Body of pancreas (tissue), 4 donors: ENCODE measurements around the gene MRPS7. TPM values are rescaled to one million over a fixed set of nuclear protein-coding genes. Genes with fewer than 3 reads are reported as not detected.

Experiments used
- ATAC-seq: fragments of 150-250 bp; one replicate; pipeline ENCODE4 v1.9.1; 2016
- DNase-seq, 4 donors: peaks; one replicate each; pipeline ENCODE4 v3.0.0-alpha.2; 2019
- H3K27ac ChIP-seq, 4 donors: fragments of 200-600 bp; sonication (generic); 1 replicate in 3 of 4; 2 replicates in 1 of 4; pipeline versions ENCODE4 v1.5.1 to v1.6.1; 2016 to 2019; ENCODE audit warnings: mild to moderate bottlenecking in 1 of 4, mixed read lengths in 1 of 4, moderate library complexity in 1 of 4
- H3K27me3 ChIP-seq, 2 donors: fragments of 200-600 bp; sonication (generic); one replicate each; pipeline ENCODE4 v1.6.0; 2016; ENCODE audit warnings: mild to moderate bottlenecking in 1 of 2
- H3K36me3 ChIP-seq, 2 donors: fragments of 200-600 bp; sonication (generic); replicated peaks in 1 of 2; 2 replicates each; pipeline ENCODE4 v1.5.1; 2016; ENCODE audit warnings: low read depth in 2 of 2; ENCODE audit not compliant: insufficient read depth in 1 of 2
- H3K4me1 ChIP-seq: fragments of 200-600 bp; sonication (generic); one replicate; pipeline ENCODE4 v1.6.0; 2016
- H3K4me3 ChIP-seq, 2 donors: fragments of 200-600 bp; sonication (generic); 1 replicate in 1 of 2; 2 replicates in 1 of 2; pipeline ENCODE4 v1.5.1; 2016 to 2019
- H3K9me3 ChIP-seq, 3 donors: fragments of 200-600 bp; sonication (generic); 1 replicate in 2 of 3; 2 replicates in 1 of 3; pipeline ENCODE4 v1.5.1; 2016
- CTCF ChIP-seq, 7 experiments: fragments of 450-650 bp in 4 of 7; fragments of 200-600 bp in 3 of 7; sonication (generic) in 3 of 7; IDR thresholded peaks; one replicate each; pipeline ENCODE4 v1.5.1; 2016 to 2019; ENCODE audit warnings: antibody characterized with exemption in 7 of 7
- POLR2A ChIP-seq, 3 donors: fragments of 450-650 bp; IDR thresholded peaks; one replicate each; pipeline ENCODE4 v1.6.1; 2016; ENCODE audit warnings: antibody characterized with exemption in 3 of 3, mild to moderate bottlenecking in 2 of 3
- WGBS, 2 donors: methylation state at CpG; one replicate each; pipeline ENCODE4 v1.1.5; 2017; 5-methylcytosine and 5-hydroxymethylcytosine counted together
- intact Hi-C: fragments of 100-400 bp; cut with DNase I; formaldehyde crosslinking; loops from one replicate; pipeline ENCODE4 v1.15.1; 2023
- total RNA-seq, 2 donors: library from RNA; depleted of rRNA; stranded (reverse); fragments of >200 nt; gene quantifications; one replicate each; pipeline ENCODE4 v1.1.0, GENCODE V29; 2016

MRPS7 gene
- total RNA-seq, 2 donors from 2014 or later: 13.7 to 25.4 TPM

GRCh38 chr17:75270218-75270965 lies 8.7 kb downstream of the MRPS7 start:
- ATAC-seq (peak; percentile 63), DNase-seq (peak; percentile 71 to 84 (median 82))
- TF ChIP-seq POLR2A (IDR thresholded peaks at IDR 0.05) (peak; percentile 8 to 82 (median 79)), CTCF (IDR thresholded peaks at IDR 0.05) (peak in 4 of 7 experiments; percentile 22 to 49 (median 36))
- peak overlapping the region; percentile 42 to 90 for H3K4me3 ChIP-seq
- peaks cover 26% of the 10 kb centered on the region for H3K4me1 ChIP-seq
- peak overlapping the region; percentile 84 to 97 (median 96) for H3K27ac ChIP-seq
- 0 to 1% methylated on average over 16 to 44 of the region's 47 CpGs for WGBS, 2 donors
- intact Hi-C loops: no loop called here
- H3K9me3 ChIP-seq: no peaks in the 10 kb centered on the region
- H3K27me3 ChIP-seq: no peaks in the 10 kb centered on the region
- H3K36me3 ChIP-seq: no peaks in the 10 kb centered on the region

DNA sequence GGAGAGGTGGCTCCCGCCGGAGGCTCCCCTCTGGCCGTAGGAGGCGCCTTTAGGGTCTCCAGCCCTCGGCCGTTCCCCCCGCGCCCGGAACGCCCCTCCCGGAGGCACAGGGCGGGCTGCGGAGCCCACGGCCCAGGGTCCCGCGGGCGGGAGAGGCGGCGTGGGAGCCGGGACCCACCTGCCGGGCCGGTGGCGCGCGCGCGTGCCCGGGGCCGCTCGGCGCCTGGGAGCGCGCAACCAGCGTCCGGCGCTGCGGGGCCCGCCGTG lies 9.2 kb downstream of the MRPS7 start, which contains the start of gene MIF4GD:
MIF4GD (minus strand) TSS at position 266 of the 267 bp plus-strand sequence. CDS start 1,036 bp downstream, outside the sequence.
- DNase-seq (no peak), ATAC-seq (no peak)
- Histone ChIP-seq H3K27ac (peak within 1 kb of the TSS; percentile 84 to 97 (median 96)), H3K36me3 (no peaks in the 10 kb centered on the region), H3K27me3 (no peaks in the 10 kb centered on the region), H3K4me1 (peaks cover 26% of the 10 kb centered on the region), H3K4me3 (peak within 1 kb of the TSS; percentile 72 to 90), H3K9me3 (no peaks in the 10 kb centered on the region)
- TF ChIP-seq POLR2A (IDR thresholded peaks at IDR 0.05): peak in 1 of 3 donors; percentile 30
- TF ChIP-seq CTCF (IDR thresholded peaks at IDR 0.05): no peak
- 0 to 2% methylated on average over 6 to 21 of the region's 39 CpGs for WGBS, 2 donors
- intact Hi-C loops: no loop called here

GRCh38 chr17:75271233-75271954 lies 9.7 kb downstream of the MRPS7 start:
- intact Hi-C loops: no loop called here
- ATAC-seq (peak; percentile 89), DNase-seq (peak; percentile 81 to 85 (median 82))
- peak; percentile 35 to 99 (median 85) for TF ChIP-seq CTCF (IDR thresholded peaks at IDR 0.05)
- TF ChIP-seq POLR2A (IDR thresholded peaks at IDR 0.05): peak in 1 of 3 donors; percentile 23
- Histone ChIP-seq H3K9me3 (no peaks in the 10 kb centered on the region), H3K4me3 (peak overlapping the region; percentile 72 to 80), H3K36me3 (no peaks in the 10 kb centered on the region), H3K27me3 (no peaks in the 10 kb centered on the region), H3K4me1 (peaks cover 26% of the 10 kb centered on the region), H3K27ac (peak overlapping the region; percentile 84 to 97 (median 96))
- 0 to 1% methylated on average over 14 to 61 of the region's 74 CpGs for WGBS, 2 donors

DNA sequence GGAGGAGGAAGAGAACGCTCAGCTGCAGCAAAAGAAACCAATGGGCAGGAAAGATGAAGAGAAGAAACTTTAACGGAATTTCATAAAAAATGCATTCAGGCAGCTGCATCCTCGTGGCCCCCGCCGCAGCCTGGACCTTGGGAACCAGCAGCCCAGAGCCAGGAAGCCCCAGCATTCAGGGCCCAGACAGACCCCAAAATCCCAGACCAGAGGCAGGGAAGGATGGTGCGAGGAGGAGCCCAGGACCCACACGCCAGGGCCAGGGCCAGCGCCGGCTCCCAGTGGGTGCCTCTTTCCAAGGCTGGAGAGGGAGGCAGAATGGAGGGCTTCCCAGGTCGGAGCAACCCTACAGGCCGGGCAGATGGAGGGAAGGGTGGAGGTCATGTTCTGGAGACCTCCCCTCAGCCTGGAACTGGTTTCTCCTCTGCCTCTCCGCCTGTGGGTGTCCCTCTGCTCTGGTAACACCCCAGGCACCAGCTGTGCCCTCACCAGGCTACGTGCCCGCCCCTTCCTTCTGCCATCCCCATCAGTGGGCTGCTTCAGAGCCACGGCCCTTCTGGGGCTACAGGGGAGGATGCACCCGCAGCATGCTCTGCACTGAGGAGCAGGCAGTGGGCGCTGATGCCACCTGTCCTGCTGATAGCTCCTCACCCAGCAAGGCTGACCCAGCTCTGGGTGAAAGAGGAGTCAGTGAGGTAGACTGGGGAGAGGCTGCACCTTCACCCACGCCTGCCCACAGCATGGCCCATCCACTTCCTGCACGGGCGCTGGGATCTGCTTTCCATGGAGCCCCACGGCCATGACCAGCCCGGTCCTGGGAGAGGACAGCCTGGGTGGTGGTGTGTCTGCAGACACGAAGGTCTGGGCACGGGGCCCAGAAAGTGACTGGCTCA lies 10.5 kb downstream of the MRPS7 start:
- Histone ChIP-seq H3K27me3 (no peaks in the 10 kb centered on the region), H3K4me3 (peak overlapping the region; percentile 72 to 80), H3K27ac (peak overlapping the region in 3 of 4 donors; percentile 96 to 97 (median 97)), H3K9me3 (no peaks in the 10 kb centered on the region), H3K4me1 (peaks cover 26% of the 10 kb centered on the region), H3K36me3 (no peaks in the 10 kb centered on the region)
- intact Hi-C loops: no loop called here
- DNase-seq (peak in 3 of 4 donors; percentile 34 to 60 (median 44)), ATAC-seq (no peak)
- WGBS, 2 donors: 13 to 30% methylated on average over 12 to 23 of the region's 24 CpGs
- TF ChIP-seq CTCF (IDR thresholded peaks at IDR 0.05) (no peak), POLR2A (IDR thresholded peaks at IDR 0.05) (no peak)
